T-helper 1 cell (primary cell): ENCODE measurements around the gene TRABD2B.

ENCODE experiments used
- DNase-seq, 5 donors: peaks; one replicate each; pipeline ENCODE4 v3.0.0-alpha.2; 2012 to 2020

The TRABD2B gene

GRCh38 chr1:47752559-47752958, 244.6 kb downstream of the TRABD2B start:
- no peak for DNase-seq

DNA sequence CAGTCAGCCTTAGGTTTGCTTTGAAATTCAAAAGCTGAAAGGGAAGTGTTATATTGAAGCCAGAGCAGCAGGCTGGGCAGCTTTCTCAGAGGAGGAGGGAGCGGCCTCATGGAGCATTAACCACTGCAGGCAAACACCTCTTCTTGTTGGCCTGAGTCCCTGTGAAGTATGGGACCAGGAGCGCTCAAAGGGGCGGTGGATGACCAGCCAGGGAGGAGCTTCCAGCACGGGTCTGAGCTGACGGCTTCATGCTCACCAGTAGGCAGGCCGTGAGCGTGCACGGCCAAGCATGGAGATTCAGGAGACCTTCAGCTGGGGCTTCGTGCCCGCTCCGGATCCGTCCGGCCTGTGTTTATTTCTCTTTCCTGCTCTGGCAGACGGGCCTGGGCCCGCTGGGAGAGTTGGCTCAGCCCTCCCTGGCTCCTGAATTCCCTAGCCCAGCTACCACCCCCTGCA, 245.2 kb downstream of the TRABD2B start:
- DNase-seq, result no peak

GRCh38 chr1:47751193-47751592, 246.0 kb downstream of the TRABD2B start:
- no peak for DNase-seq

DNA sequence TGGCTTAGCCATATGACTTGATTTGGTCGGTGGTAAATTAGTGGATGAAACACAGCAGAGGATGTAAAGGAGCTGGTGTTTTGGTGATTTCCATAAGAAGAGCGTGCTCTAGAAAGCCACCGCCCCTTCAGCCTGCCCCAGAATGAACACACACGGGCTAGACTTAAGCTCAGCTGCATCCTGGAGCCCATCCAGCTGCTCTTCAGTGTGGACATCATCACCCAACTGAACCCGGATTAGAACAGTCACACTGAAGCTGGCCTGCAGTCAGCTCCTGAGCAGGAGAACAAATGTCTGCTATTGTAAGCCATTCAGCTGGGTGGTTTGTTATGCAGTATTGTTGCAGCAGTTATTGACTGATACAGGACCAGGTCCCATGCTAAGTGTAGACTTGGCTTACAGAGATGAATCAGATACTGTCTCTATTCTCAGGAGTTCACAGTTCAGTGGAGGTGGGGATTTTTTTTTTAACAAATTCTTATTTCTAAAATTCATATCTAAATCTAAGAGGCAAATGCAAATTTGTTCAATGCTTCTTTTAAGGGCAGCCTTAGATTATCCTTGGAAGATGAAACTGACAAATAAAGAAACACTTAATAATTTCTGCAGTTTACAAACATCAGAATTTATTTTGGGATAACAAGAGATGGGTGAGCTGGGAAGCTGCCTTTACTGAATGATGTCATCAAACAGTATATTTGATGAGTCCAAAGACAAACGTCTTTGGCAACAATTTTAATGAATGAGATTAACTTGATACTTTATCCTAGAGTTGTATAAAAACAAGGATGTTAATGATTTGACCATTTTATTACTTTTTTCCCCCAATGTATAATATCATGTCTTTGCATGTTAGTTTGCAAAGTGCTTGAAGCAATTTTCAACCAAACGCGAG, 251.2 kb downstream of the TRABD2B start:
- DNase-seq, result no peak

- DNase-seq, result no peak
These were observed 254.1 kb downstream of the TRABD2B start for GRCh38 chr1:47742890-47743760.

DNA sequence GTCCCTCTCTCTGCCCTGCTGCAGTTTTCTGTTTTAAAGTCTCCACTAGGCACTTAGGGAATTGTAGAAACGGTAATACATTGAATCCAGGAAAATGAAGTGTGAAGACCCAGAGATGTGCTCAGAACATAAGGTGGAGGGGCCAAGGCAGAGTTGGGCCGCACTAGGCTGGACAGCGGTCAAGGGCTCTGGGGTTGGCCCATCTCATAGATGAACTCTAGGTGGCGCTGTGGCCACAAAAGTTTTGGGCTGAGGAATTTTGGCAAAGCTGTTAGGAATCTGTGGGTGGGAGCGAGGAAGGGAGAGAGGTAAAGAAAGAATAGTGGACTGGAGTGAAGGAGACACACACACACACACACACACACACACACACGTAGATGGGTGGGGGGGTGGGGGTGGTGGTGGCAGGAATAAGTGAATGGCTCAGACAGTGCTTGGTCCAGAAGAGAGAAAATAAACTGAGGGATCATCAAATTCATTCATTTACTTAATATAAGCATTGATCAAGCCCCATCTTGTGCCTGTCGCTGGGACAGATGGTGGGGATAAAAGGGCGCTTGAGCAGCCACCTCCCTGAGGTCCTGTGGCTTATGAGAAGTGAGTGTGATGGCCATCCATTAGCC, 258.5 kb downstream of the TRABD2B start:
- no peak for DNase-seq

GRCh38 chr1:47732489-47732888, 264.7 kb downstream of the TRABD2B start:
- DNase-seq, result no peak

DNA sequence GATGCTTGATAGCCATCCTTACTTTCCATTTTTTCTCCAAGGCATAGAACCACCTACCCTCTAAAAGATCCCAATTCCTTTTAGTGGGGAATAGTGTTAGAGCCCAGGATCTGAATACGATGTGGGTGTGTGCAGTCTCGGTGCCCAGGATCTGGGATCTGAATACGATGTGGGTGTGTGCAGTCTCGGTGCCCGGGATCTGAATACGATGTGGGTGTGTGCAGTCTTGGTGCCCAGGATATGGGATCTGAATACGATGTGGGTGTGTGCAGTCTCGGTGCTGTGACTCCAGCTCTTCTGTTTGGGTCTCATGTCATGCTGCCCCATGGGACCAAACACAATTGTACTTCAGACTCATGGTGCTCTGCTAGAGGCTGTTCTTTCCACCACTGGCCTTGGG, 265.5 kb downstream of the TRABD2B start:
- no peak for DNase-seq

- no peak for DNase-seq
These were observed 267.5 kb downstream of the TRABD2B start for GRCh38 chr1:47729685-47730084.

DNA sequence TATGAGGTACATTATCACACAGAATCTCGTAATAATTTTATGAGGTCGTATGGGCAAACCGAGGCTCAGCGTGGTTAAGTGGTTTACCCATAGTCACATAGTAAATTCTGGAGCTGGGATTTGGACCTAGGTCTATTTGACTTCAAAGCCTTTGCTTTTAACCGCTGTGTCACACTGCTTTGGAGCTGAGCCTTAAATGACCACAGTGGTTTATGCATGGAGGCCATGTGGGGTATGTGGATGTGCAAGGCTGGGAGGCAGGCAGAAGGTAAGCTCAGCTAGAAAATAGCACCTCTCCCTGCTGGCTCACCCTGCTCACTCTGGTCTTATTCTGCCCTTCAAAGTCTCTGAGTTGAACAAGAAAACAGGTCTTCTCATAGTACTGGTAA, 269.5 kb downstream of the TRABD2B start:
- no peak for DNase-seq

- no peak for DNase-seq
These were observed 270.0 kb downstream of the TRABD2B start for GRCh38 chr1:47727051-47727696.

GRCh38 chr1:47725992-47726855, 271.0 kb downstream of the TRABD2B start:
- DNase-seq, result peak in 4 of 5 donors; percentile 19 to 54 (median 40)

DNA sequence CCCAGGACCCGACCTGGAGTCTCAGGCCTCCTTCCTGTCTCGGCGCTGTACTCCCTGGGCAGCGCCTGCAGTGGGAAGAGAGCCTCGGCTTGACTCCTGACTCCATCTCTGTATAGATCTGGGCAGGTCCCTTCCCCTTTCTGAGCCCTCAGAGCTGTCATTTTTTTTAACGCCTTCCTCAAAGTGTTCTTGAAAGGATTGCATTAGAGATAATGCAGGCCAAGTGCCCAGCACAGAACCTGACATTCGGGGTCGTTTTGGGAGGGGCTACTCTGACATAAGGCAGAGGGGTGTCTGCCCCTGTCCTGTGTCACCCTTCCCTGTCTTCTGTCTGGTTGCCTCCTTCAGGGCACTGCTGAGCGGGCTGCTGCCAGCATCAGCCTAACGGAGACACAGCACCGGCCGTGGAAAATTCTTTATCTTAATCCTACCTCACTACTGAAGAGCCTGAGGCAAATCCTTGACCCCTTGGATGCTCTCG, 271.6 kb downstream of the TRABD2B start:
- DNase-seq, result no peak

GRCh38 chr1:47725000-47725473, 272.1 kb downstream of the TRABD2B start:
- DNase-seq, result no peak

- no peak for DNase-seq
These were observed 272.7 kb downstream of the TRABD2B start for GRCh38 chr1:47724432-47724999.

DNA sequence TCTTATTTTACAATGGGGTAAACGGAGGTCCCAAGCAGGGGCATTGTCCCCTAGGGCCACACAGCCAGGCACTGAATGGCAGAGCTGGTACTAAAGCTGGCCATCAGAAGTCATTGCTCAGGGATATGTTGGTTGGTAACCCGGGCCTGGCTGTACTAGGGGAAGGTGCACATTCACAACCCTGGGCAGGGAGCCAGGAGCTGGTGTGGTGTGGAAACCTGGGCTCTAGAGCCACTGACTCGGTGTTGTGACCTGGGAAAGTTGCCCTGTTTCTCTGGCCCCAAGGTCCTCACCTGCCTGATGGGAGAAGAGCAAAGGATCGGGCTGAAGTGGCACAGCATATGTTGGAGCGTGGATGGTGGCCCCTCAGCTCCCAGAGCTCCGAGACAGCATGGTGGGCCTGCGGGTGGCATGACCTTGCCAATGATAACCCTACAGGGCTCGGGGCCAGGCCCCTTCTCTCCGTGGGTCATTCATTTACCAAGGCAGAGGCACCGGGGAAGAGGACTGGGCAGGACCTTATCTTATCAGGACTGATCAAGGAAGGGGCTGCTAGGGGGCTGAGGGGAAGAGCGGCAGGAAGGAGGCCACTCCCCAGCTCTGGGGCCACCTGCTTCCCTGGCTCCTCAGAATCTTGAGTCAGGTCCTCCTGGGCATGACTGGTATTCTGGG, 274.1 kb downstream of the TRABD2B start:
- no peak for DNase-seq

DNA sequence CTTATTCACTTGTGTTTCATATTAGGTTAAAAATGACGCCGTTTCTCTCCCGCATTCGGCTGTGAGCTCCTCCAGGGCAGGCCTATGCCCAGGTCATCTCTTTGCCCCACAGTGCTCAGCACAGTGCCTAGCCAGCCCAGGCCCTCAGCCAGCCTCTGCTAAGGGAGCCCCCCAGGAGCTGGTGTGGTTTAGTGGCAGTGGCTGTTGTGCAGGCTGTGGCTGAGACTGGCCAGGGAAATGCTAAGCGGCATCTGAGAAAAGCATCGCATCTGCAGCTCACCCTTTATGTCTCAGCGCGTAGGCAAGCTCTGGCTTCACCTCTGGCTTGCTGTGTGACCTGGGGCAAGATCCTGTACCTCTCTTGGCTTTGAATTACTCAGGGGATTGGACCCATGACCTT, 275.1 kb downstream of the TRABD2B start:
- DNase-seq, result no peak

GRCh38 chr1:47720111-47720510, 277.1 kb downstream of the TRABD2B start:
- DNase-seq, result no peak

DNA sequence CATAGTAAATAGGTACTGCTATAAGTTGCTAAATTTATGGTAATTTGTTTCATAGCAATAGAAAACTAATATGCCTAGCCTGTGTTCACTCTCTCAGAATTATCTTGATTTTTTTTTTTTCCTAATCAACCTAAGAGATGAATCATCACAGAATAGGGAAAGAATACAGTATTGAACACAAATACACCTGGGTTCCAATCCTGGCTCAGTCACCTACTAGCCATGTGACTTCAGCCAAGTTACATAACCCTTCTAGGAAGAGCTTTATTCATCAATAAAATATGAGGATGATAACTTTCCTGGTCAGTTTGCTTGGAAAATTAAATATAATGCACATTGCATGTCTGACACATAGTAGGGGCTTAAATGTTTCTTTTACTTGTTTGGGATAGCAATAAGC, 279.8 kb downstream of the TRABD2B start:
- DNase-seq, result no peak
